HG03558 (cell line): ENCODE results near the gene DENND2D.
"Not testable (repeated sequence)": the region's sequence is repeated elsewhere in the genome, so short reads cannot be mapped to it uniquely, and the experiment has no call there.

Experiments used
- ATAC-seq: cut with Tn5 transposase; IDR thresholded peaks from one replicate; pipeline ENCODE4 v1.9.1; 2021; ENCODE audit warnings: moderate number of reproducible peaks; ENCODE audit not compliant: unreplicated experiment; ENCODE audit errors: extremely low read depth

The DENND2D gene

DNA sequence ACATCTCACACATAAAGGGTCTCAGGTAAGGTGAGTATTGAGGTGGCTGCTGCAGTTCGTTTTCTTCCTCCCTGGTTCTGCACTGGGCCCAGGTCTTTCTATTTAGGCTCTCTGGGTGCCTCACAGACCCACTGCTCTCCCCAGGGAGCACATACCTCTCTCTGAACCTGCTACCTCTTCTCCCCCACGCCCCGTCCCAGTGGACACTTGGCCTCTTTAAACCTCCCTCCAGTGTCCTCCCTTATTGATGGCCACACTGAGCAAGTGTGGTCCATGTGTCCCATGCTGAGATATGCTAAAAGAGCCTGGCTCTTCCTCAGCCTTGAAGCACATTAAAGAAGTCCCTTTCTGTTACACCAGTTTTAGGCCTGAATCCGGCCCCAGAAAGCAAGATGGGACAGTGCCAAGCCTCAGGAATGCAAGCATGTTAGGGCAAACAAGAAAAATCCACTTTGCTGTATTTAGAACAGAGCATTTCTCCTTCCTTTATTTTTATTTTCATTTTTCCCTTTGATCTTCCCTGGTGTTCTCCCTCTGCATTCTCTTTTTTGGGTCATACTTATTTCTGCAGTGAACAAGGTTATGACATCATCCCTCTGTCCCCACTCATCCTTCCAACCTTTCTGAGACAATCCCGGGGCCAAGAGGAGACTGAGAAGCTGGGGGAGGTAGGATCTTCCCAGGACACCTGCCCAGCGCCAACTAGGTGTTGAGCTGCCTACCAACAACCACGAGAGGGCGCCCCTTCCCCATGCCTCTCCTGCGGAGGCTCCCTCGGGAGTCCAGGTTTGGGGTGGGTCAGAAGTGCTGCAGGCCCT is 22.1 kb upstream of the DENND2D start:
- no peak for ATAC-seq

DNA sequence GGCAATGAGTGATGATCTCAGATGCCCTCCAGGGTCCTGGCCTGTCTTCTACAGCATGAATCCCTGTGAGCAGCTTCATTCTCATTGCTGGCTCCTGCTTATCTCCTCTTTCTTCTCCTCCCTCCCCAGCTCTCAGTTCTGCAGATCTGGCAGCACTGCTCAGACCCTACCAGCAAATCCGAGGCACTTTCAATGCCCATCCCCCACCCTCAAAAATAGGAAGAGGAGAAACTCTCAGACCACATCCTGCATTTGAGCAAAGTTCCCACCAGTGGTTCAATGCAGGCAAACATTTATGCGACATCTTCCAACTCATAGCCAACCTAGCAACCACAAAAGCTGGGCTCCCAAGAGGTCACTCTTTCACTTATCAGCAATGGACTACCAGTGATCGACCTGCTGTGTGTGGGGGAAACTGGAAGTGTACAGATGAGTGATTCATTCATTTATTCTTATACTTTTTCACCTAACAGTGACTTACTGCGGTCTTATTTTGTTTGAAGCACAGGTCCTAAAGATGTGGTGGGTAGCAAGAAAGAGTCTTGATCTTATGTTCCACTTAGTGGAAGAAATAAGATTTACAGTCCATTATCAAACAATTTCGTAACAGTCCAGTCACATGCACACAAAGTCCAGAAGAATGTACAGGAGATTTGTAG is 21.3 kb upstream of the DENND2D start:
- ATAC-seq = peak; percentile 40

DNA sequence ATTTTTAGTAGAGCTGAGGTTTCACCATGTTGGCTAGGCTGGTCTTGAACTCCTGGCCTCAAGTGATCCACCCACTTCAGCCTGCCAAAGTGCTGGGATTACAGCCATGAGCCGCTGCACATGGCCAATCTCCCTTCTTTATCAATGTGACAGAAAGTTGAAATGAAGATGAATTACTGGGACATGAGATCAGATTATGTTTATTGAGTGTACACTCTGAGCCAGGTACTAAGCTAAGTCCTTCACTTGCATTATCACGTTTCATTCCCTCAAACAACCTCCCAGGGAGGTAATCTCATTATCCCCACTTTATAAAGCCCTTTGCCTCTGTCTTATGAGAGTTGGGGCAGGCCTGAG is 20.8 kb upstream of the DENND2D start:
- ATAC-seq = no peak

DNA sequence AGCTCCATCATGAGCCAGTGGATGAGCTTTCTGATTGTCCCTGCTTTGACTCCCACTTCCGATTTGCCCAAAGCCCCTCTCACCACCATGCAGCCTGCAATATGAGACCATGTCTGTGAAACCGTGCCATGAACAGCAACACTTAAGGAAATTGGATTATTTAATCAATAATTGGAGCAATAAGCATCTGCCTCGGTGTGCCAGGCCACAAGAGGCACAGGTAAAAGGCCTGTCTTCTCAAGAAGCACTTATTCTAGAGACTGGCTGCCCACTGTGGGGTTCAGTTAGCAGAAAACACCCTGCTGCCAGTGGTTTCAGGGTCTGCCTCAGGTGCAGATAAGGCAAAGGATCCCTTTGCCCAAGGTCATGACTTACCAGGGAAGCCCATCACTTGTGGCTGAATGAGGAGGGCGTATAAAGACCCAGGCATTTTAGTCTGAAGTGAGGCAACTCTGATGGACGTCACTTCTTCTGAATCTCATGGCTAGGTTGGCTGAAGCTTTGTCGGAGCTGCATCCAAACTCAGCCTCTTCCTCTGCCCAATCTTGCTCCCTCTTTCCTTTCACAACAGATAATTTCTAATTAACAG is 19.9 kb upstream of the DENND2D start:
- ATAC-seq = no peak

DNA sequence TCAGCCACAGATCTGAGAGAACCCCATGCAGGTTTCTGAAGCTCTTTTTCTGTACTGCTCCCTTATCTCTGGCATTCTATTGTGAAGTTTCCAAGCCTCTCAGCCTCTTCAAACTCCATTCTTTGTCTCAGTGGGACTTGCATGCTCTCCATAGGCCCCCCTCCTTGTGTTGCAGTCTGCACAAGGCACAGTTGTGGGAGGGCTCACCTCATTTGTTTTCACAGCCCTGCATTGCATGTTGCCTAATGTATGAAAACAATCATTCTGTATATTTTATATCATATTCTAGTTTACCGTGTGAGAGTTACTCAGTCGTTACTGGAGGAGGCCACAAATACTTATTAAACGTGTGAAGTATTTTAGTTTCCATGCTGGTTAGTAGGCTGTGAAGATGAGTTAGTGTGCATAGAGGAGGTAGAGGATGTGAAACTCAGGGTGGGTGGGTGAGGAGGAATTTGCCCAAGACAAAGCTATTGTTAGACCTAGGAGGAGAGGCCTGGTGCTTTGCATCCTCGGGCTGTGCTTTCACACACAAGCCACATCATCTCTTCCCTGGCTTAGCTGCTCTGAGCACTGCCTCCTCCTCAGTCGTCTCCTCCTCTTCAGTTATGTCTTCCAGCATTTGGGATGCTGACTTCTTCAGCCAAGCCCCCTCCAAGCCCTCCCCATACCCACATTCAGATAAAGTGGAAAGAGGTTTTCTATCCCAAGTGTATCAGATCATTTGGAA is 19.3 kb upstream of the DENND2D start:
- peak; percentile 17 for ATAC-seq

DNA sequence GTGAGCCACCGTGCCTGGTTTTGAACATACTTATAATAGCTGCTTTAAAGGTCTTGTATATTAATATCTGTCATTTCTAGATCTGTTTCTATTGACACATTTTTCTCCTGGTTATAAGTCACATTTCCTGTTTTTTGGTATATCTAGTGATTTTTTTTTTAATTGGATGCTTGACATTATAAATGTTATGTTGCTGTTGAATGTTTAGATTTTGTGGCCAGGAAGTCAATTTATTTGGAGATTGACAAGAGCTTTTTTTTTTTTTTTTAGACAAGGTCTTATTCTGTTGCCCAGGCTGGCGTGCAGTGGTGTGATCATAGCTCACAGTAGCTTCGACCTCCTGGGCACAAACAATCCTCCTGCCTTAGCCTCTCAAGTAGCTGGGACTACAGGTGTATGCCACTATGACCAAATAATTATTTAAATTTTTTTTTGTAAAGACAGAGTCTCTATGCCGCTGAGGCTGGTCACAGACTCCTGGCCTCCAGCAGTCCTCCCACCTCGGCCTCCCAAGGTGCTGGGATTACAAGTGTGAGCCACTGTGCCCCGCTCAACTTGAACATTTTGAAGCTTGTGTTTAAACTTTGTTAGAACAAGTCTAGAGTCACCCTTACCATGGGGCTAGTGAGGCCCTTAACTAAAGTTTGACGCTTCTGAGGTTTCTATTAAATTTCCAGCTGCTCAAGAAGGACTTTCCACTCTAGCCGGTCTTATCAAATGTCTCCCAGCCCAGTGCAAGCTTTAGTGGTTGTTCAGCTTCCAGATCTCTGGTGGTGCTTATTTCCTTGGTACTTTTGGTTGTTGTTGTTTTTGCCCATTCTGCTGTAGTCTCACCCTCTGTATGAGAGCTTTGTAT is 18.5 kb upstream of the DENND2D start:
- no peak for ATAC-seq

DNA sequence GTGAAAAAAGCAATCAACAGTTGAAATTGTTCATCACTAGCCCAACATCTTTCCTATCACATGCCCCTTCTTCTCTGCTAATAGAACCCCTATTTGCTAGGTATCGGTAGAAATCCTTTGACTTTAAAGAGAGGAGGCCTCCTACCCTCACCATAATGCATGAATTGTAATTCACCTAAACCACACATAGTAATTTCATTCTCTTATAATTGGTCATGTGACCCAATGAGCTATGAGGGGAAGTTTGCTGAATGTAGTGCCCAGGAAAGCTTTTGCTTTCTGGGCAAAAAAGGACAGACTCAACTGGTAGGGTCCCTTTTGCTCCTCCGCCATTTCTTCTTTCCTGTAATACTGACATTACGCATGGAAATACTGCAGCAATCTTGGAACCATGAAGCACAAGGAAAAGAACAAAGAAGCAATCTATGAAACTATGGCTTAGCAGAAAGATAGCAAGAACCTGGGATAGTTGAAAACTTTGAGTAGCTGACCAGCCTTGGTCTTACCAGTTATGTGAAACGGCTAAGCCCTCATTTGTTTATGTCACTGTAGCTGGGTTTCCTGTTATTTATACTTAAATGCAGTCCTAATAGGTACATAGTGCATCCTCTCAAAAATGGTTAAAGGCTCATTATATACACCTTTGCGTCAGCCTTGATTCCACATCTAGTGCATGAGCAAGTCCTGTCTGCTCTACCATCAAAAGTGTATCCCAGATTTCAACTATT is 16.9 kb upstream of the DENND2D start:
- no peak for ATAC-seq

DNA sequence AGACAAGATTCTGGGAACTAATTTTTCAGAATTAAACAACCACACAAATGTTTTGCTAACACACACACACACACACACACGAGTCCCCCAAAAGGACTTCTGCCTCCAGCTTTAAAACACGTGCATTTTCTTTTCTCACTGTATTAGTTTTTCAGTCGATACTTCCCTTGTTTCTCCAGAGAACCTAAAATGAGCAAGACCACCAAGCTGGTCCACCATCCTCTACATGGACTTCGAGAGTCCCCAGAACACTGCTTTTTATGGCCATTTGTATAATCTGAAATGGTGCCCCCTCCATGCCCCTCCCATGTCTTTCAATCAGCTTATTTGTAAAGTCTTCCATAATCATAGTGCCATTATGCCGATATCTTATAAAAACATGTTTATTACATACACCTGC is 16.3 kb upstream of the DENND2D start:
- ATAC-seq = no peak

DNA sequence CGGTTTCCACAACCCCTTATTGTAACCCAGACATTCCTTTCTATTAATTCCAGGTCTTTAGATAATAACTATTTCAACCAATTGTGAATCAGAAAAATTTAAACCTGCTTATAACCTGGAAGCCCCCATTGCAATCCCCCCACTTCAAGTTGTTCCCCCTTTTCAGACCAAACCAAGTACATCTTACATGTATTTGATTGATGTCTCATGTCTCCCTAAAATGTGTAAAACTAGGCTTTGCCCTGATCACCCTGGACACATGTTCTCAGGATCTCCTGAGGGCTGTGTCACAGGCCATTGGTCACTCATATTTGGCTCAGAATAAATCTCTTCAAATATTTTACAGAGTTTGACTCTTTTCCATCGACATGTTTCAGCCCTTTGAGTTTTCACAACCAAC is 14.8 kb upstream of the DENND2D start:
- not testable (repeated sequence) for ATAC-seq

DNA sequence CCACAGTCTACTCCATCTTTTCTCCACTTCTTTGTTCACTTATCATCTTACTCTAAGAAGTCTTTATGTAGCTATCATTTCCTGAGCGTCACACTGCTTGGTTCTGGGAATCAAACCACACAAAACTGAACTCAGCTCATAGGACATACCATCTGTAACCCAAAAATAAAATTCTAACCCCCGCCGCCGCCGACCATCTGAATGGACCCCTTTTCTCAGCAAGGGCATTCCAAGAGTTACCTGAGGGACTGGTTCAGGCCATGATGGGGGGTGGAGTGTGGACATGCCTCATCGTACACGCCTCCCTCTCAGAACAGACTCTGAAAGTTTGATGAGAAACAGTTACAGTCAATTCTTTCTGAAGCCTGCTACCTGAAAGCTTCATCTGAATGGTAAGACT is 14.4 kb upstream of the DENND2D start:
- ATAC-seq = no peak

DNA sequence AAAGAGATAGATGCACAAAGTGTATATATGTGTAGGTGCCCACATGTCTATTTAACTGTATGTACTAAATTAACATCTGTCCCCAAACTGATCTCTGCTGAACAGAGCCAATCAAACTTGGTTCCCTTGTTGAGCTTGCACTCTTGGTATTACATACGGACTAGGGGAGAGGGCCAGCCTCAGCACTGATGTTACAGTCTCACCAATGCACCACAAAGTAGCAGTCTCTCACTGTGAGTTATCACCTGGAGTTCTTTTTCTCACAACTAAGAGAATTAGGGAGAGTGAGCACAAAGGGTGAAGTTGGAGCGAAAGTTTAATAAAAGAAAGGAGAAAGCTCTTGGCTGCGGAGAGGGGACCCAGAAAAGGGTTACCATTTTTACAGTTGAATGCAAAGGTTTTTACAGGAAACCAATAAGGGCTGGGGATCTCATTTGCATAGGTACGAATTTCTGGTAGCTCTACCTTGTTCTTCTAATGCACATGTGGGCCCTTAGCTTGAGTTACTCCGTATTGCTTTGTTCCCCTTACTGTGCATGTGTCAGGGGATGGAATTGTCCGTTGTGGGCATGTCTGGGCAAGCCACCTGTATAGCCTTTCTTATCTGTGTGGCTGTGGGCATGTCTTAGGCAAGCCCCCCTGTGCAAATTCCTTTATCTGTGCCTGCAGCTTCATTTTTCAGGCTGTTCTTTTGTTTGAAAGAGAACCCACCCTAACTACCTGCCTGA is 13.8 kb upstream of the DENND2D start:
- ATAC-seq = no peak

DNA sequence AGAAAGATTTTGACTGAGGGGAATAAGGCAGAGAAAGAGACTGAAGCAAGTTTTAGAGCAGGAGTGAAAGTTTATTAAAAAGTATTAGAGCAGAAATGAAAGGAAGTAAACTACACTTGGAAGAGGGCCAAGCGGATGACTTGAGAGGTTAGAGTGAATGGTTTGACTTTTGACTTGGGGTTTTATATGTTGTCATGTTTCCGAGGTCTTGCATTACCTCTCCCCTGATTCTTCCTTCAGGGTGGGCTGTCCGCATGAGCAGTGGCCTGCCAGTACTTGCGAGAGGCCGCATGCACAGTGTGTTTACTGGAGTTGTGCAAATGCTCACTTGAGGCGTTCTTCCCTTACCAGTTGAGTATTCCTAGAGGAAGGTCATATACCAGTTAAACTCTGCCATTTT is 13.0 kb upstream of the DENND2D start:
- no peak for ATAC-seq

DNA sequence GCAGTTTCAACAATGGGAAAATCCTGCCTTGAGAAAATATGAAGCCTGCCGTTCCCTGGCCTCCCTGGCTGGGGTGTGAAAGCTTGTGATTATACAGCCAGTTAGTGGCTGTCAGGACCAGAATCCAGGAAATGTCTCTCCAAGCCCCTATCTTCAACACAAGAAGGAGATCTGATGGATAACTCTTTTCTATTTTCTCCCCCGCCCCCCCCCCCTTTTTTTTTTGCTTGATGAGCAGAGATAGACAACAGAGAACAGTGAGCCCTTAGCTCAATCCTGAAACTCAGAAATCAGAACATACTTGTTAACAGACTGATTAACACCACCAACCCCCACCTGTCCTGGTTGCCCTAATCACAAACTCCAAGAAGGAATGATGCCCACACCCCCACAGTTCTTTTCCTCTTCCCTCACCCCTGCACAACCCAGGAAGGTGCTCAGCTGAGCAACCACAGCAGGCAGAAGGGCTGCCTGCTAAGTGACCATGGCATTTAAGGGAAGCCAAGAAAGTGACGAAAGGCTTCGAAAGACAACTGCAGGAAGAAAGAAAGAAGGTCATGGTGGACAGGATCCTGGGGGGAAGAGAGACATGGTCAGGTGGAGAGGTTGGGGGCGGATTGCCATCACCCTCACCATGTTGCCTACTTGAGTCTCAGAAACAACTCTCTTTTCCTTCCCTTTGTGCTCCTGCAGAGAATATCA is 12.3 kb upstream of the DENND2D start:
- no peak for ATAC-seq

DNA sequence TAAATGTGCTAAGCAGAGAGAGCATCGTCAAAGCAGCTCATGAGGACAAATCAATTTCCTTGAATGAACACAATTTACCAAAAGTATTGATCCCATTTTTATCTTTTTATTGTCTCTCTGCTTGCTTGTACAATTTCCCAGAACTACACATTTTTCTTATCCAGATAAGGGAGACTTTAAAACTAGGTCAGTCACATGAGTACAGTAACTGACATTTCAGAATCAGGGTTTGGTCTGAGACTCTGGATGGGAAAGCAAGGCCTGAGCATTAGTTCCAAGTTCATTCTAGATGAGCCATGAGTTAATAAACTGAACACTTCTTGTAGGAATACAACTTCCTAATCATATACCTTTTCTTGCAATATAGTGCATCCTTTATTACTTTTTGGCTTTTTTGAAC is 11.5 kb upstream of the DENND2D start:
- ATAC-seq = no peak

DNA sequence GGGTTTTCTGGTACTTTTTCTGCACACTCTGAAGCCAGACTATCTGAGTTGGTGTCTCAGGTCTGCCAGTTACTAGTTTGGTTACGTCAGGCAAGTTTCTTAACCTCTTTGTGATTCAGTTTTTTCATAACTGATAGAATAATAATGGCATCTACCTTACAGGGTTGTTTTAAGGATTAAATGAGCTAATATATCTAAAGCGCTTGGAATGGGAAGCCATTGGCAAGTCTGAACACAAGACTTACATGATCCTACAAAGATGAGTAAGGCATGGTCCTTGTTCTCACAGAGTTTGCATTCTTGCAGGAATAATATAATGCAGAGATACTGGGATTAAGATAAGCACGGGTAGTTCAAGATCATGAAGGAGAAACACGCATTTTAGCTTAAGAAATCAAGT is 9.2 kb upstream of the DENND2D start:
- no peak for ATAC-seq

DNA sequence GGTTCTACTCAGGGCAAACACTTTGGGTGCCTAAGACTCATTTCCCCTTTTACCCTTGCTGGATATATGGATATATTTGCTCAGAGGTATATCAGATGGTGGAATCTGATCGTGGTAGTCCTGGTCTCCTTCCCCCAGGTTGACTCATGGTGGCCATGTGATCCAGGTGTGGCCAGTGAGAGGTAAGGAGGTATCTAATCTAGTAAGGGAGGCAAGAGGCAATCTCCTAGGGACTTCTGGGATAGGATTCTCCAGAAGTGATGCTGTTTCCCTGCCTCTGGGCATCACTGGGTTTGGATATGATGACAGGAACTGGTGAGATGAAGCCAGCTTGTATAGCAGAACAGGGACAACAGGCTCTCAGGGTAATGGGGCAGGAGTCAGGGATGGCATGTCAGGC is 8.5 kb upstream of the DENND2D start:
- ATAC-seq = no peak

DNA sequence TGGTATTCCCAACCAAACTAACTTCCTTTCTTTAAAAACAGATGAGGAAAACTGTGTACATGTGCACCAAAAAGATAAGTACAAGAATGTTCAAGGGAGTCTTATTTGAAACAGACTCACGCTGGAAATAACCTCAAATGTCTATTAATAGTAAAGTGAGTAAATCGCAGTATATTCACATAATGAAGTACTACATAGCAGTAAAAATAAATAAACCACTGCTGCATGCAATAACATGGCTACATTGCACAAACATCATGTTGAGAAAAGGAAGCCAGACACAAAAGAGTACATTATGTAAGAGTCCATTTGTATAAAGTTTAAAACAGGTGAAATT is 5.2 kb upstream of the DENND2D start:
- ATAC-seq = no peak

DNA sequence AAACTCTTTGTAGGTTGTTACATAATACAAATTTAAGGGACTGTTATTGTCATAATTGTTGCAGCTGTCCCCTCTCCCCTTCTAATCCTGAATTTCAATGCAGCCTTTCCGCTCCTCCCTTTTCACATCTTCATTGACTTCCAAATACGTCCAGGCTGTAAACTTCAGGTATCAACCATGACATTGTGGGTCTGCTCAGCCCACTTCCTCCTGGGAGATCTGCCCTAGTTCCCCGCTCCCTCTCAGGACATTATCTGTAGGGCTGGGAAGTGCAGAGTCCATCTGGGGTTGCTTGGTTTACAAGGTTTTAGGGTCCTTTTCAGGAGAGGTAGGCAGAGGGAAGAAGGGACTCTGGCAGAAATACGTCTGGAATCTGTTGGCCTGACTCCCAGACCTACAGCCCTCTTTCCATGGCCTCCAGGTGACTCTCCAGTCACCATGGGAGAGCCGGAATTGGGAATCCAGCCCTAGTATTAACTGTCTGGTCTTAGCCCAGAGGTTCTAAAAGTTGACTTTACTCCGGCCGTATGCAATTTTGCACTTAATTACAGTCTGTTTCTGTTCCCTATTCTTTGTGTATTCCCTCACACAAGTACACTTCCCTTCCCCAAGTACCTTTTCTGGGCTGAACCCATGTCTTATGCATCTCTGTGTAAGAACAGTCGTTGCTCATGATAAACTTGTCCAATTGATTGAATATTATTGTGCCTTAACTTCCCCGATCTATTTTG is 4.7 kb upstream of the DENND2D start:
- no peak for ATAC-seq
